Nephron (organoid): ENCODE results near the gene MACC1.
"Not testable (repeated sequence)": the region's sequence is repeated elsewhere in the genome, so short reads cannot be mapped to it uniquely, and the experiment has no call there.

Experiments
- H3K27ac Mint-ChIP-seq, 3 experiments: 2 replicates each; pipeline ENCODE4 v1.8.0; 2020; ENCODE audit warnings: mixed read lengths in 3 of 3, mild to moderate bottlenecking in 2 of 3, moderate library complexity in 1 of 3
- H3K27me3 Mint-ChIP-seq: 2 replicates; pipeline ENCODE4 v1.8.0; 2021; ENCODE audit warnings: low read depth, mild to moderate bottlenecking, moderate library complexity, mixed read lengths
- H3K36me3 Mint-ChIP-seq: 2 replicates; pipeline ENCODE4 v1.8.0; 2020; ENCODE audit warnings: low read depth, mixed read lengths
- H3K4me1 Mint-ChIP-seq: 2 replicates; pipeline ENCODE4 v1.8.0; 2020; ENCODE audit warnings: mixed read lengths
- H3K4me3 Mint-ChIP-seq, 3 experiments: 2 replicates each; pipeline ENCODE4 v1.8.0; 2020; ENCODE audit warnings: mild to moderate bottlenecking in 3 of 3, mixed read lengths in 3 of 3, moderate library complexity in 2 of 3
- H3K9me3 Mint-ChIP-seq: 2 replicates; pipeline ENCODE4 v1.8.0; 2020; ENCODE audit warnings: mixed read lengths
- CTCF ChIP-seq, 3 experiments: fragments of 200-600 bp; sonication (generic); IDR thresholded peaks; one replicate each; pipeline ENCODE4 v1.5.0; 2021; ENCODE audit warnings: antibody characterized with exemption in 3 of 3; ENCODE audit not compliant: unreplicated experiment in 3 of 3

Gene MACC1

GRCh38 chr7:20189852-20190251 lies 27.3 kb downstream of the MACC1 start:
- no peak for TF ChIP-seq CTCF (IDR thresholded peaks at IDR 0.05; ENCODE audit: unreplicated experiment in 3 of 3)
- Mint-ChIP-seq H3K27me3 (no peaks in the 10 kb centered on the region), H3K4me1 (no peaks in the 10 kb centered on the region), H3K4me3 (no peak overlapping the region), H3K27ac (no peak overlapping the region), H3K36me3 (no peaks in the 10 kb centered on the region), H3K9me3 (peaks cover 5% of the 10 kb centered on the region)

GRCh38 chr7:20188567-20188966 lies 28.6 kb downstream of the MACC1 start:
- peaks cover 5% of the 10 kb centered on the region for H3K9me3 Mint-ChIP-seq
- H3K27ac Mint-ChIP-seq = no peak overlapping the region
- H3K36me3 Mint-ChIP-seq = no peaks in the 10 kb centered on the region
- TF ChIP-seq CTCF (IDR thresholded peaks at IDR 0.05; ENCODE audit: unreplicated experiment in 3 of 3) = no peak
- no peaks in the 10 kb centered on the region for H3K4me1 Mint-ChIP-seq
- H3K27me3 Mint-ChIP-seq = no peaks in the 10 kb centered on the region
- H3K4me3 Mint-ChIP-seq = no peak overlapping the region

GRCh38 chr7:20187850-20188249 lies 29.3 kb downstream of the MACC1 start:
- H3K27me3 Mint-ChIP-seq = not testable (repeated sequence)

GRCh38 chr7:20185988-20186387 lies 31.2 kb downstream of the MACC1 start:
- no peaks in the 10 kb centered on the region for H3K36me3 Mint-ChIP-seq
- TF ChIP-seq CTCF (IDR thresholded peaks at IDR 0.05; ENCODE audit: unreplicated experiment in 3 of 3) = no peak
- no peak overlapping the region for H3K27ac Mint-ChIP-seq
- no peaks in the 10 kb centered on the region for H3K4me1 Mint-ChIP-seq
- no peak overlapping the region for H3K4me3 Mint-ChIP-seq
- peaks cover 5% of the 10 kb centered on the region for H3K9me3 Mint-ChIP-seq
- peaks cover 3% of the 10 kb centered on the region for H3K27me3 Mint-ChIP-seq

More at GRCh38 chr7:20187850-20188249, 29.3 kb downstream of the MACC1 start:
- H3K4me1 Mint-ChIP-seq, H3K36me3 Mint-ChIP-seq, H3K27ac Mint-ChIP-seq, H3K4me3 Mint-ChIP-seq, H3K9me3 Mint-ChIP-seq: not testable (repeated sequence)

- Mint-ChIP-seq H3K9me3 (no peaks in the 10 kb centered on the region), H3K27me3 (peaks cover 3% of the 10 kb centered on the region), H3K36me3 (no peaks in the 10 kb centered on the region), H3K4me1 (no peaks in the 10 kb centered on the region), H3K4me3 (no peak overlapping the region), H3K27ac (no peak overlapping the region)
- no peak for TF ChIP-seq CTCF (IDR thresholded peaks at IDR 0.05; ENCODE audit: unreplicated experiment in 3 of 3)
Observed at GRCh38 chr7:20183086-20183485, 34.1 kb downstream of the MACC1 start.

- no peak for TF ChIP-seq CTCF (IDR thresholded peaks at IDR 0.05; ENCODE audit: unreplicated experiment in 3 of 3)
- H3K36me3 Mint-ChIP-seq = no peaks in the 10 kb centered on the region
- no peak overlapping the region for H3K4me3 Mint-ChIP-seq
- H3K4me1 Mint-ChIP-seq = no peaks in the 10 kb centered on the region
- H3K9me3 Mint-ChIP-seq = no peaks in the 10 kb centered on the region
- no peak overlapping the region for H3K27ac Mint-ChIP-seq
- H3K27me3 Mint-ChIP-seq = no peaks in the 10 kb centered on the region
Observed at GRCh38 chr7:20176578-20177242, 40.5 kb downstream of the MACC1 start.
